ENCODE data around the gene KLHDC9. TPM values are rescaled to one million over a fixed set of nuclear protein-coding genes. Genes with fewer than 3 reads are reported as not detected.

KLHDC9 gene
- total RNA-seq, 1 experiment from 2014 or later = not detected

- Histone ChIP-seq H3K27me3 (replicated peaks) (0 out of 2 replicates have a peak, but pooled peaks cover 2% of the 10 kb centered on the region), H3K27ac (no peak within 1 kb of the TSS), H3K4me3 (no peak within 1 kb of the TSS), H3K36me3 (no peaks in the 10 kb centered on the region), H3K9me3 (replicated peaks) (no peaks in the 10 kb centered on the region), H3K4me1 (replicated peaks) (no peaks in the 10 kb centered on the region; the same call in 1 of the 2 replicates)
- no peak for DNase-seq (ENCODE audit: low read depth in 1 of 2, low spot score in 2 of 2)
Observed at GRCh38 chr1:161069731-161070270, 28.4 kb upstream of the KLHDC9 start, which contains the start of gene ARHGAP30. ARHGAP30 (minus strand) TSS chr1:161069891; CDS start chr1:161069624, 267 bp downstream.

GRCh38 chr1:161070761-161071160 is 27.4 kb upstream of the KLHDC9 start:
- H3K9me3 ChIP-seq (replicated peaks) = no peaks in the 10 kb centered on the region
- H3K4me1 ChIP-seq (replicated peaks) = no peaks in the 10 kb centered on the region; the same call in 1 of the 2 replicates
- no peak for DNase-seq (ENCODE audit: low read depth in 1 of 2, low spot score in 2 of 2)
- no peak overlapping the region for H3K4me3 ChIP-seq
- no peaks in the 10 kb centered on the region for H3K27me3 ChIP-seq (replicated peaks)
- H3K36me3 ChIP-seq = no peaks in the 10 kb centered on the region
- no peak overlapping the region for H3K27ac ChIP-seq

GRCh38 chr1:161071886-161072371 is 26.2 kb upstream of the KLHDC9 start:
- H3K36me3 ChIP-seq = no peaks in the 10 kb centered on the region
- no peaks in the 10 kb centered on the region for H3K9me3 ChIP-seq (replicated peaks)
- no peaks in the 10 kb centered on the region for H3K27me3 ChIP-seq (replicated peaks)
- no peaks in the 10 kb centered on the region; the same call in 1 of the 2 replicates for H3K4me1 ChIP-seq (replicated peaks)
- no peak overlapping the region for H3K4me3 ChIP-seq
- peak in 1 of 2 experiments; percentile 17 for DNase-seq (ENCODE audit: low read depth in 1 of 2, low spot score in 2 of 2)
- H3K27ac ChIP-seq = no peak overlapping the region

- no peaks in the 10 kb centered on the region; the same call in 1 of the 2 replicates for H3K4me1 ChIP-seq (replicated peaks)
Observed at GRCh38 chr1:161072751-161073449, 25.3 kb upstream of the KLHDC9 start.

GRCh38 chr1:161073474-161074121 is 24.6 kb upstream of the KLHDC9 start:
- DNase-seq (ENCODE audit: low read depth in 1 of 2, low spot score in 2 of 2) = no peak
- no peak overlapping the region for H3K4me3 ChIP-seq
- H3K4me1 ChIP-seq (replicated peaks) = no peaks in the 10 kb centered on the region; the same call in 1 of the 2 replicates
- no peaks in the 10 kb centered on the region for H3K27me3 ChIP-seq (replicated peaks)
- no peaks in the 10 kb centered on the region for H3K9me3 ChIP-seq (replicated peaks)
- H3K27ac ChIP-seq = no peak overlapping the region
- no peaks in the 10 kb centered on the region for H3K36me3 ChIP-seq

More at GRCh38 chr1:161072751-161073449, 25.3 kb upstream of the KLHDC9 start:
- no peak overlapping the region for H3K27ac ChIP-seq
- no peaks in the 10 kb centered on the region for H3K36me3 ChIP-seq
- H3K4me3 ChIP-seq = no peak overlapping the region
- H3K27me3 ChIP-seq (replicated peaks) = no peaks in the 10 kb centered on the region
- DNase-seq (ENCODE audit: low read depth in 1 of 2, low spot score in 2 of 2) = no peak
- H3K9me3 ChIP-seq (replicated peaks) = no peaks in the 10 kb centered on the region

- H3K4me3 ChIP-seq = no peak overlapping the region
- no peak for DNase-seq (ENCODE audit: low read depth in 1 of 2, low spot score in 2 of 2)
- H3K9me3 ChIP-seq (replicated peaks) = no peaks in the 10 kb centered on the region
- H3K27me3 ChIP-seq (replicated peaks) = no peaks in the 10 kb centered on the region
- H3K4me1 ChIP-seq (replicated peaks) = no peaks in the 10 kb centered on the region; the same call in 1 of the 2 replicates
- H3K27ac ChIP-seq = no peak overlapping the region
- no peaks in the 10 kb centered on the region for H3K36me3 ChIP-seq
Observed at GRCh38 chr1:161074676-161075368, 23.3 kb upstream of the KLHDC9 start.

GRCh38 chr1:161076410-161076809 is 21.8 kb upstream of the KLHDC9 start:
- no peaks in the 10 kb centered on the region for H3K9me3 ChIP-seq (replicated peaks)

GRCh38 chr1:161077426-161077825 is 20.7 kb upstream of the KLHDC9 start:
- H3K4me1 ChIP-seq (replicated peaks) = no peaks in the 10 kb centered on the region
- no peak overlapping the region for H3K4me3 ChIP-seq
- DNase-seq (ENCODE audit: low read depth in 1 of 2, low spot score in 2 of 2) = no peak
- H3K36me3 ChIP-seq = no peaks in the 10 kb centered on the region
- no peak overlapping the region for H3K27ac ChIP-seq
- H3K9me3 ChIP-seq (replicated peaks) = no peaks in the 10 kb centered on the region
- no peaks in the 10 kb centered on the region for H3K27me3 ChIP-seq (replicated peaks)

More at GRCh38 chr1:161076410-161076809, 21.8 kb upstream of the KLHDC9 start:
- Histone ChIP-seq H3K4me3 (no peak overlapping the region), H3K27ac (no peak overlapping the region), H3K36me3 (no peaks in the 10 kb centered on the region), H3K27me3 (replicated peaks) (no peaks in the 10 kb centered on the region), H3K4me1 (replicated peaks) (no peaks in the 10 kb centered on the region)
- DNase-seq (ENCODE audit: low read depth in 1 of 2, low spot score in 2 of 2) = no peak

- no peak for DNase-seq (ENCODE audit: low read depth in 1 of 2, low spot score in 2 of 2)
- Histone ChIP-seq H3K4me3 (no peak overlapping the region), H3K27me3 (replicated peaks) (no peaks in the 10 kb centered on the region), H3K36me3 (no peaks in the 10 kb centered on the region), H3K9me3 (replicated peaks) (no peaks in the 10 kb centered on the region), H3K4me1 (replicated peaks) (peaks cover 19% of the 10 kb centered on the region), H3K27ac (no peak overlapping the region)
Observed at GRCh38 chr1:161079436-161080110, 18.6 kb upstream of the KLHDC9 start.

GRCh38 chr1:161080441-161081405 is 17.4 kb upstream of the KLHDC9 start:
- no peaks in the 10 kb centered on the region for H3K9me3 ChIP-seq (replicated peaks)
- H3K27me3 ChIP-seq (replicated peaks) = no peaks in the 10 kb centered on the region
- H3K36me3 ChIP-seq = no peaks in the 10 kb centered on the region
- H3K27ac ChIP-seq = no peak overlapping the region
- H3K4me3 ChIP-seq = no peak overlapping the region
- DNase-seq (ENCODE audit: low read depth in 1 of 2, low spot score in 2 of 2) = no peak
- peaks cover 30% of the 10 kb centered on the region for H3K4me1 ChIP-seq (replicated peaks)

GRCh38 chr1:161081519-161081918 is 16.6 kb upstream of the KLHDC9 start:
- Histone ChIP-seq H3K9me3 (replicated peaks) (no peaks in the 10 kb centered on the region), H3K4me3 (no peak overlapping the region), H3K27me3 (replicated peaks) (no peaks in the 10 kb centered on the region), H3K4me1 (replicated peaks) (peaks cover 36% of the 10 kb centered on the region), H3K27ac (no peak overlapping the region), H3K36me3 (no peaks in the 10 kb centered on the region)
- no peak for DNase-seq (ENCODE audit: low read depth in 1 of 2, low spot score in 2 of 2)

- no peak for DNase-seq (ENCODE audit: low read depth in 1 of 2, low spot score in 2 of 2)
- H3K9me3 ChIP-seq (replicated peaks) = no peaks in the 10 kb centered on the region
- no peaks in the 10 kb centered on the region for H3K27me3 ChIP-seq (replicated peaks)
- peaks cover 36% of the 10 kb centered on the region for H3K4me1 ChIP-seq (replicated peaks)
- no peak overlapping the region for H3K4me3 ChIP-seq
- H3K27ac ChIP-seq = no peak overlapping the region
- no peaks in the 10 kb centered on the region for H3K36me3 ChIP-seq
Observed at GRCh38 chr1:161082483-161082882, 15.7 kb upstream of the KLHDC9 start.

All from SJSA1 (cell line).